GM19099 (cell line): Measurements from ENCODE around the gene CPE.

Experiments used
- POLR2A ChIP-seq: IDR thresholded peaks from 3 replicates; pipeline ENCODE4 v1.6.1; 2011; ENCODE audit warnings: low read depth; ENCODE audit not compliant: insufficient read length; ENCODE audit errors: extremely low read depth

Gene CPE

GRCh38 chr4:165524532-165525190 is 145.9 kb downstream of the CPE start:
- TF ChIP-seq POLR2A = no peak

- TF ChIP-seq POLR2A = no peak
Observed at GRCh38 chr4:165532976-165533375, 154.2 kb downstream of the CPE start.

GRCh38 chr4:165537028-165537648 is 158.3 kb downstream of the CPE start:
- no peak for TF ChIP-seq POLR2A

GRCh38 chr4:165539801-165540200 is 161.0 kb downstream of the CPE start:
- TF ChIP-seq POLR2A = no peak

GRCh38 chr4:165540206-165540830 is 161.5 kb downstream of the CPE start:
- TF ChIP-seq POLR2A = no peak

GRCh38 chr4:165541851-165542459 is 163.1 kb downstream of the CPE start:
- no peak for TF ChIP-seq POLR2A

GRCh38 chr4:165542476-165542875 is 163.7 kb downstream of the CPE start:
- TF ChIP-seq POLR2A = no peak
